ENCODE measurements around the gene TAGAP. TPM values are rescaled to one million over a fixed set of nuclear protein-coding genes. Genes with fewer than 3 reads are reported as not detected.
"Not testable (repeated sequence)": the region's sequence is repeated elsewhere in the genome, so short reads cannot be mapped to it uniquely, and the experiment has no call there.

TAGAP gene
- polyA plus RNA-seq, 3 donors from 2014 or later: 63.6 to 114 (median 84.4) TPM

- Mint-ChIP-seq H3K27me3 (ENCODE audit: low read depth in 3 of 3) (peaks cover 3 to 22% (median 18%) of the 10 kb centered on the region in 3 donors), H3K9me3 (no peaks in the 10 kb centered on the region), H3K4me1 (peaks cover 60 to 79% of the 10 kb centered on the region in 2 donors), H3K36me3 (peaks cover 44 to 63% (median 49%) of the 10 kb centered on the region in 3 donors), H3K4me3 (peak overlapping the region; percentile 24 to 100 (median 71)), H3K27ac (peak overlapping the region; percentile 89 to 99 (median 93))
- no peak for DNase-seq
These were observed 8.9 kb downstream of the TAGAP start for GRCh38 chr6:159035891-159036290.

- H3K27ac Mint-ChIP-seq: peak overlapping the region; percentile 22 to 86 (median 75)
- no peak overlapping the region for H3K4me3 Mint-ChIP-seq
- peaks cover 36 to 54% of the 10 kb centered on the region in 2 donors for H3K4me1 Mint-ChIP-seq
- no peaks in the 10 kb centered on the region for H3K9me3 Mint-ChIP-seq
- peaks cover 25 to 38% (median 28%) of the 10 kb centered on the region in 3 donors for H3K36me3 Mint-ChIP-seq
- H3K27me3 Mint-ChIP-seq (ENCODE audit: low read depth in 3 of 3): peaks cover 0 to 10% (median 6%) of the 10 kb centered on the region in 3 donors
- no peak for DNase-seq
These were observed 11.4 kb downstream of the TAGAP start for GRCh38 chr6:159033160-159034049.

GRCh38 chr6:159031846-159032245 lies 12.9 kb downstream of the TAGAP start:
- Mint-ChIP-seq H3K4me3 (no peak overlapping the region), H3K27me3 (ENCODE audit: low read depth in 3 of 3) (peaks cover 0 to 10% (median 0%) of the 10 kb centered on the region in 3 donors), H3K36me3 (peaks cover 18 to 28% (median 20%) of the 10 kb centered on the region in 3 donors), H3K9me3 (no peaks in the 10 kb centered on the region), H3K4me1 (peaks cover 23 to 39% of the 10 kb centered on the region in 2 donors), H3K27ac (peak overlapping the region in 4 of 6 donors; percentile 2 to 50 (median 14))
- DNase-seq: no peak

GRCh38 chr6:159030168-159030567 lies 14.6 kb downstream of the TAGAP start:
- Mint-ChIP-seq H3K27me3 (ENCODE audit: low read depth in 3 of 3) (peaks cover 0 to 3% (median 0%) of the 10 kb centered on the region in 3 donors), H3K4me3 (no peak overlapping the region), H3K27ac (no peak overlapping the region), H3K9me3 (peaks cover 6 to 9% (median 8%) of the 10 kb centered on the region in 6 donors), H3K4me1 (peaks cover 6 to 22% of the 10 kb centered on the region in 2 donors), H3K36me3 (peaks cover 15 to 21% (median 16%) of the 10 kb centered on the region in 3 donors)
- DNase-seq: no peak

- not testable (repeated sequence) for DNase-seq; H3K4me3 Mint-ChIP-seq; H3K27me3 Mint-ChIP-seq (ENCODE audit: low read depth in 3 of 3)
- H3K27ac Mint-ChIP-seq: peak overlapping the region in 1 of 6 donors; percentile 12
- H3K9me3 Mint-ChIP-seq: peaks cover 10 to 26% (median 22%) of the 10 kb centered on the region in 6 donors
- H3K36me3 Mint-ChIP-seq: peaks cover 16 to 28% (median 22%) of the 10 kb centered on the region in 3 donors
- peaks cover 17 to 21% of the 10 kb centered on the region in 2 donors for H3K4me1 Mint-ChIP-seq
These were observed 19.6 kb downstream of the TAGAP start for GRCh38 chr6:159025224-159025623.

GRCh38 chr6:159023893-159024292 lies 20.9 kb downstream of the TAGAP start:
- peaks cover 0 to 1% (median 0%) of the 10 kb centered on the region in 3 donors for H3K27me3 Mint-ChIP-seq (ENCODE audit: low read depth in 3 of 3)
- DNase-seq: peak in 1 of 3 donors; percentile 35
- H3K9me3 Mint-ChIP-seq: peaks cover 10 to 26% (median 22%) of the 10 kb centered on the region in 6 donors
- H3K4me3 Mint-ChIP-seq: peak overlapping the region in 3 of 5 donors; percentile 11 to 51 (median 43)
- peaks cover 19 to 22% of the 10 kb centered on the region in 2 donors for H3K4me1 Mint-ChIP-seq
- H3K27ac Mint-ChIP-seq: peak overlapping the region; percentile 28 to 87 (median 68)
- peaks cover 16 to 28% (median 22%) of the 10 kb centered on the region in 3 donors for H3K36me3 Mint-ChIP-seq

- H3K27ac Mint-ChIP-seq: peak overlapping the region in 1 of 6 donors; percentile 40
- H3K4me1 Mint-ChIP-seq: peaks cover 30 to 48% of the 10 kb centered on the region in 2 donors
- H3K9me3 Mint-ChIP-seq: peaks cover 3 to 15% (median 13%) of the 10 kb centered on the region in 6 donors
- H3K36me3 Mint-ChIP-seq: peaks cover 6 to 13% (median 10%) of the 10 kb centered on the region in 3 donors
- no peak for DNase-seq
- H3K4me3 Mint-ChIP-seq: no peak overlapping the region
- no peaks in the 10 kb centered on the region for H3K27me3 Mint-ChIP-seq (ENCODE audit: low read depth in 3 of 3)
These were observed 24.8 kb downstream of the TAGAP start for GRCh38 chr6:159020011-159020410.

GRCh38 chr6:159017757-159018559 lies 26.8 kb downstream of the TAGAP start:
- Mint-ChIP-seq H3K27ac (peak overlapping the region; percentile 37 to 88 (median 78)), H3K4me3 (peak overlapping the region in 2 of 5 donors; percentile 14 to 54), H3K36me3 (peaks cover 0 to 3% (median 0%) of the 10 kb centered on the region in 3 donors), H3K4me1 (peaks cover 19 to 44% of the 10 kb centered on the region in 2 donors), H3K9me3 (peaks cover 0 to 3% (median 0%) of the 10 kb centered on the region in 6 donors), H3K27me3 (ENCODE audit: low read depth in 3 of 3) (no peaks in the 10 kb centered on the region)
- DNase-seq: no peak

- Mint-ChIP-seq H3K4me3 (no peak overlapping the region), H3K27me3 (ENCODE audit: low read depth in 3 of 3) (no peaks in the 10 kb centered on the region), H3K4me1 (peaks cover 30 to 55% of the 10 kb centered on the region in 2 donors), H3K9me3 (no peaks in the 10 kb centered on the region), H3K27ac (no peak overlapping the region), H3K36me3 (peaks cover 0 to 11% (median 4%) of the 10 kb centered on the region in 3 donors)
- no peak for DNase-seq
These were observed 30.4 kb downstream of the TAGAP start for GRCh38 chr6:159014406-159014805.

- Mint-ChIP-seq H3K9me3 (no peaks in the 10 kb centered on the region), H3K27ac (peak overlapping the region in 3 of 6 donors; percentile 13 to 66 (median 29)), H3K27me3 (ENCODE audit: low read depth in 3 of 3) (no peaks in the 10 kb centered on the region), H3K4me1 (peaks cover 29 to 60% of the 10 kb centered on the region in 2 donors), H3K4me3 (no peak overlapping the region), H3K36me3 (peaks cover 0 to 11% (median 4%) of the 10 kb centered on the region in 3 donors)
- no peak for DNase-seq
These were observed 31.6 kb downstream of the TAGAP start for GRCh38 chr6:159013229-159013628.

- H3K9me3 Mint-ChIP-seq: no peaks in the 10 kb centered on the region
- H3K4me1 Mint-ChIP-seq: peaks cover 23 to 50% of the 10 kb centered on the region in 2 donors
- H3K4me3 Mint-ChIP-seq: no peak overlapping the region
- H3K36me3 Mint-ChIP-seq: peaks cover 0 to 11% (median 4%) of the 10 kb centered on the region in 3 donors
- peaks cover 0 to 3% (median 0%) of the 10 kb centered on the region in 3 donors for H3K27me3 Mint-ChIP-seq (ENCODE audit: low read depth in 3 of 3)
- H3K27ac Mint-ChIP-seq: peak overlapping the region in 3 of 6 donors; percentile 1 to 22 (median 16)
- no peak for DNase-seq
These were observed 32.6 kb downstream of the TAGAP start for GRCh38 chr6:159012201-159012600.

- DNase-seq; H3K9me3 Mint-ChIP-seq; H3K27me3 Mint-ChIP-seq (ENCODE audit: low read depth in 3 of 3): not testable (repeated sequence)
- peak overlapping the region in 3 of 5 donors; percentile 29 to 61 (median 43) for H3K4me3 Mint-ChIP-seq
- peak overlapping the region in 5 of 6 donors; percentile 56 to 86 (median 59) for H3K27ac Mint-ChIP-seq
- peaks cover 0 to 10% (median 4%) of the 10 kb centered on the region in 3 donors for H3K36me3 Mint-ChIP-seq
- H3K4me1 Mint-ChIP-seq: peaks cover 23 to 42% of the 10 kb centered on the region in 2 donors
These were observed 34.7 kb downstream of the TAGAP start for GRCh38 chr6:159010037-159010612.
